HL-60 (cell line): ENCODE data around the gene ADAM23.

Experiments
- DNase-seq, 2 experiments: peaks; one replicate each; pipeline ENCODE4 v3.0.0-alpha.2; 2010 to 2020; ENCODE audit warnings: low read depth in 1 of 2, low spot score in 1 of 2
- H3K27ac ChIP-seq: fragments of 250-450 bp; sonication (Bioruptor Pico); replicated peaks from 2 replicates; pipeline ENCODE4 v1.5.1; 2020; ENCODE audit warnings: mild to moderate bottlenecking, moderate library complexity
- H3K27me3 ChIP-seq: fragments of 250-450 bp; sonication (Bioruptor Pico); 2 replicates; pipeline ENCODE4 v1.5.1; 2021; ENCODE audit warnings: mild to moderate bottlenecking, moderate library complexity; ENCODE audit not compliant: insufficient read depth, poor library complexity, severe bottlenecking
- H3K4me3 ChIP-seq: replicated peaks from 2 replicates; pipeline ENCODE4 v1.5.1; 2011; ENCODE audit warnings: mild to moderate bottlenecking, control low read depth, low read length; ENCODE audit not compliant: insufficient read depth
- GABPA ChIP-seq: IDR thresholded peaks from 2 replicates; pipeline ENCODE4 v1.6.1; 2012; ENCODE audit warnings: low read depth
- POLR2AphosphoS5 ChIP-seq: IDR thresholded peaks from 2 replicates; pipeline ENCODE4 v1.6.1; 2012; ENCODE audit warnings: low read depth
- SPI1 ChIP-seq: IDR thresholded peaks from 2 replicates; pipeline ENCODE4 v1.6.1; 2012; ENCODE audit warnings: low read depth, mild to moderate bottlenecking, borderline replicate concordance
- TF ChIP-seq, protein P1 (sequence below): IDR thresholded peaks from 2 replicates; pipeline ENCODE4 v1.6.1; 2012; ENCODE audit warnings: low read depth; ENCODE audit not compliant: insufficient replicate concordance
- TF ChIP-seq, protein P2 (sequence below): IDR thresholded peaks from one replicate; pipeline ENCODE4 v1.5.1; 2011; ENCODE audit warnings: low read length, control low read depth, inconsistent platforms; ENCODE audit not compliant: insufficient read depth

The ADAM23 gene

DNA sequence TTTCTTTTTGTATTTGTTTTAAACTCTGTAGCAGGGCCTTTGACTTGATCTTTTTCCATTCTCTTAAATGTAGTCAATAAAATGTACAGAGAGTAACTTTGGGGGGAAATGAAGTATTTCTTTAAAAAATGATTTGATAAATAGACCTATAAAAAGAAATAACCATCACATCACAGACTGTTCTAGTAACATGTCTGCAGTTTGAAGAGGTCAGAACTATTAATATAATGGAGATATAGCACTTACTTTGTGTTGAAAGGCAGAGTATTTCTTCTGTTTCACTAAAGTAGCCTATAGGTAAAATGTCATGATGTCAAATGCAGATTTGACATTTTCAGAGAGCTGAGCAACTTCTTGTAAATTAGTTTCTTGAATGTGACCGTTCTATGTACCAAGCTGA, 143.3 kb downstream of the ADAM23 start:
- DNase-seq, result no peak
- Histone ChIP-seq H3K27me3 (no peaks in the 10 kb centered on the region), H3K27ac (no peak overlapping the region), H3K4me3 (no peak overlapping the region)
- TF ChIP-seq, protein P1, sequence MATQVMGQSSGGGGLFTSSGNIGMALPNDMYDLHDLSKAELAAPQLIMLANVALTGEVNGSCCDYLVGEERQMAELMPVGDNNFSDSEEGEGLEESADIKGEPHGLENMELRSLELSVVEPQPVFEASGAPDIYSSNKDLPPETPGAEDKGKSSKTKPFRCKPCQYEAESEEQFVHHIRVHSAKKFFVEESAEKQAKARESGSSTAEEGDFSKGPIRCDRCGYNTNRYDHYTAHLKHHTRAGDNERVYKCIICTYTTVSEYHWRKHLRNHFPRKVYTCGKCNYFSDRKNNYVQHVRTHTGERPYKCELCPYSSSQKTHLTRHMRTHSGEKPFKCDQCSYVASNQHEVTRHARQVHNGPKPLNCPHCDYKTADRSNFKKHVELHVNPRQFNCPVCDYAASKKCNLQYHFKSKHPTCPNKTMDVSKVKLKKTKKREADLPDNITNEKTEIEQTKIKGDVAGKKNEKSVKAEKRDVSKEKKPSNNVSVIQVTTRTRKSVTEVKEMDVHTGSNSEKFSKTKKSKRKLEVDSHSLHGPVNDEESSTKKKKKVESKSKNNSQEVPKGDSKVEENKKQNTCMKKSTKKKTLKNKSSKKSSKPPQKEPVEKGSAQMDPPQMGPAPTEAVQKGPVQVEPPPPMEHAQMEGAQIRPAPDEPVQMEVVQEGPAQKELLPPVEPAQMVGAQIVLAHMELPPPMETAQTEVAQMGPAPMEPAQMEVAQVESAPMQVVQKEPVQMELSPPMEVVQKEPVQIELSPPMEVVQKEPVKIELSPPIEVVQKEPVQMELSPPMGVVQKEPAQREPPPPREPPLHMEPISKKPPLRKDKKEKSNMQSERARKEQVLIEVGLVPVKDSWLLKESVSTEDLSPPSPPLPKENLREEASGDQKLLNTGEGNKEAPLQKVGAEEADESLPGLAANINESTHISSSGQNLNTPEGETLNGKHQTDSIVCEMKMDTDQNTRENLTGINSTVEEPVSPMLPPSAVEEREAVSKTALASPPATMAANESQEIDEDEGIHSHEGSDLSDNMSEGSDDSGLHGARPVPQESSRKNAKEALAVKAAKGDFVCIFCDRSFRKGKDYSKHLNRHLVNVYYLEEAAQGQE, result no peak
- TF ChIP-seq SPI1 (no peak), GABPA (no peak), POLR2AphosphoS5 (no peak)
- TF ChIP-seq, protein P2, sequence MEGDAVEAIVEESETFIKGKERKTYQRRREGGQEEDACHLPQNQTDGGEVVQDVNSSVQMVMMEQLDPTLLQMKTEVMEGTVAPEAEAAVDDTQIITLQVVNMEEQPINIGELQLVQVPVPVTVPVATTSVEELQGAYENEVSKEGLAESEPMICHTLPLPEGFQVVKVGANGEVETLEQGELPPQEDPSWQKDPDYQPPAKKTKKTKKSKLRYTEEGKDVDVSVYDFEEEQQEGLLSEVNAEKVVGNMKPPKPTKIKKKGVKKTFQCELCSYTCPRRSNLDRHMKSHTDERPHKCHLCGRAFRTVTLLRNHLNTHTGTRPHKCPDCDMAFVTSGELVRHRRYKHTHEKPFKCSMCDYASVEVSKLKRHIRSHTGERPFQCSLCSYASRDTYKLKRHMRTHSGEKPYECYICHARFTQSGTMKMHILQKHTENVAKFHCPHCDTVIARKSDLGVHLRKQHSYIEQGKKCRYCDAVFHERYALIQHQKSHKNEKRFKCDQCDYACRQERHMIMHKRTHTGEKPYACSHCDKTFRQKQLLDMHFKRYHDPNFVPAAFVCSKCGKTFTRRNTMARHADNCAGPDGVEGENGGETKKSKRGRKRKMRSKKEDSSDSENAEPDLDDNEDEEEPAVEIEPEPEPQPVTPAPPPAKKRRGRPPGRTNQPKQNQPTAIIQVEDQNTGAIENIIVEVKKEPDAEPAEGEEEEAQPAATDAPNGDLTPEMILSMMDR, result no peak

DNA sequence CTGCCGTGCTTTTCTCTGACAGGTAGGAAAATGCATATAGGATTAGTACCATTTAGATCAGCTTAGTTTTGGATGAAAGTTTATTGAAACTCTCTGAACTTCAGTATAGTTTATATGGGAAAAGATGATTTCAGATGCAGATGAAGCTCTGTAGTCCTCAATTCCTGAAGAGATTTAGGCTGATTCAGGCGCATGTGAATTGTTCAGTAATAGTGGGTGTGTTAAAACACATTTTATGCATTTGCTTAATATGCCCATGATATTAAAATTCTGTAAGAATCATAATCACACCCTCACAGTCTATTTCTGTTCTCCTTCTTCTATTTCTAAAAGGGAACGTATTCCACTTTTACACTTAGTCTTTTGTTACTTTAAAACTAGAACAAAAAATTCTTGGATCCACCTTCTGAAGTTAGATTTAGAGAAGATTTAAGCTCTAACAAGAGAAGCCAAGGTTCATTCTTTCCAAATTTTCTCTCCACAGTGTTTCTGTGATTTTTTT, 154.4 kb downstream of the ADAM23 start:
- no peak overlapping the region for H3K4me3 ChIP-seq
- no peak for TF ChIP-seq POLR2AphosphoS5
- TF ChIP-seq, protein P1, result no peak
- H3K27me3 ChIP-seq, result no peaks in the 10 kb centered on the region
- DNase-seq, result no peak
- no peak overlapping the region for H3K27ac ChIP-seq

DNA sequence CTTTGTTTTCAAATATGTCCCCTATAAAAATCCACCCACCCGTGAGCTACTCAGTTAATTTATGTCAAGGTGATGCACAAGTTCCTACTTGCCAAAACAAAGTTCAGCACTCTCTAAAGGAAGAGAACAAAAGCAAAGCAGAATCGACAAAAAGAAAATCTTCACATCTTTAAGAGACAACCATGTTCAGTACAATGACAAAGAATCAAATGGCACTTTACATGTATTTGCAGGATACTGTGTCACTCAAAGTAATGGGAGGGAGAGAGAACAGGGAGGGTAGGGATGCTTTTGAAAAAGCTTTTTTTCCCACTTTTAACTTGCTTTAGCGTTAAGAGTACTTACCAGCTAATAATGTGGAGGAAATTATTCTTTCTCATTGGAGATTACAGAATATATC, 159.9 kb downstream of the ADAM23 start:
- Histone ChIP-seq H3K27ac (no peak overlapping the region), H3K27me3 (peaks cover 2% of the 10 kb centered on the region), H3K4me3 (no peak overlapping the region)
- DNase-seq, result no peak
- TF ChIP-seq GABPA, result no peak
- TF ChIP-seq SPI1, result no peak
- TF ChIP-seq, protein P1, result no peak
- TF ChIP-seq, protein P2, result no peak
- TF ChIP-seq POLR2AphosphoS5, result no peak

DNA sequence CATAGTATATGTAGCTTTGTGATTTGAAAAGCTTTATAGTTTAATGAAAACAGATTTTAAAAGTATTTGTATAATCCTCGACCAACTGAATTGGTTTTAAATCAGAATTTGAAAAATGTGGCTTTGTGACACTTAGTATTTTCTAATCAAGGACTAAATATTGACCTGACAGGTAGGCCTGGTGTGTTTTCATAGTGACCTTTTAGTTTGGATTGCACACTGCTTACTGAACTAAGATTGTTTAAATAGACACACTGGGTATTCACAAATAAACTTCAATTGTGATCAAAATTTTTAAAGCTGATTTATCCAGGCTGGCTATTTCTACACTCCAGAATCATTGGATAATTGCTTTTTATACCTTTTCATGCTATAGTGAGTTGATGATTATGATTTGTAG, 167.1 kb downstream of the ADAM23 start:
- TF ChIP-seq, protein P2, result no peak
- TF ChIP-seq, protein P1, result no peak
- TF ChIP-seq GABPA (no peak), POLR2AphosphoS5 (no peak), SPI1 (no peak)
- H3K27ac ChIP-seq, result no peak overlapping the region
- no peaks in the 10 kb centered on the region for H3K27me3 ChIP-seq
- no peak for DNase-seq
- H3K4me3 ChIP-seq, result no peak overlapping the region
